NCI-H2196 treated with DMSO at 0.1 percent for 48 hours (cell line): ENCODE data around the gene PLEKHA7.
"Not testable (repeated sequence)": the region's sequence is repeated elsewhere in the genome, so short reads cannot be mapped to it uniquely, and the experiment has no call there.

ENCODE experiments used
- DNase-seq: peaks from one replicate; lab custom pipeline; 2025; ENCODE audit not compliant: unreplicated experiment; lab: John Stamatoyannopoulos, UW

Gene PLEKHA7

DNA sequence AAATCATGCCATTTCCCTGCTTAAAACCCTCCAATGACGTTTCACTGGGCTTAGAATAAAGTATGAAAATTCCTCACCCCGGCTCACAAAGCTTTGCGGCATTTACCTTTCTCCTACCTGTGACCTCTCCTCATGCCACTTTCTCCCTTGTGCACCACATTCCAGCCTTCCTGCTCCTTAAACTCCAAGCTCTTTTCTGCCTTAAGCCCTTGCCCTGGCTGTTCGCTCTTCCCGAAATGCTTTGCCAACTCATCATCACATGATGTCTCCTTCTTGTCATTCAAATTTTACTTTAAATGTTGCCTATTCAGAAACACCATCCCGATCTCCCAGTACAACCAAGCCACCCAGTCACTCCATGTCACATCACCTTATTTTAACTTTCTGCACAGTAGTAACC, 2.0 kb downstream of the PLEKHA7 start:
- no peak for DNase-seq

DNA sequence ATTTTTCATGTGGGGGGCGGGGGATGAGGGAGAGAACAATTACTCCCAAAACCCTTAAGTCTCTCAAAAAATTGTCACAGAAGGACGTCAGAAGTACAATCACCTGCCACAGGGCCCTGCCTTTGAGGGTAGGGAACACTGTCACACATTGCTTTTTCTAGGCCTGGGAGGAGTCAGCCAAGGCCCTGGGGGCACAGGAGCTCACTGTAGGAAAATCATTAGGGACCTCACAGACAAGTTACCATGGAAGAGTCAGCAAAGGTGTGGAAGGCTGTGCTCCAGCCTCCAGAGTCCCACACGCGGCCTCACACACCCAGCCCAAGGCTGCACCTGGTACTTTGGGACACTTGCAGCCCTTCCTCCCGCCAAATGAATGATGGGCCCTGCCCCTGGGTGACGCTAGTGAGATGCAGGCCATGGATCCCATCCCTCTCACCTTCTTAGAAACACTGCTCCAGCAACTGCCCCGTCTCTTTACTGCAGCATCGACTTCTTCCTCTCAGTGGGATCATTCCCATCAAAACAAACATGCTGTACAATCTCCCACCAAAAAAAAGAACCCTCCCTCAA, 3.3 kb downstream of the PLEKHA7 start:
- DNase-seq, result no peak

DNA sequence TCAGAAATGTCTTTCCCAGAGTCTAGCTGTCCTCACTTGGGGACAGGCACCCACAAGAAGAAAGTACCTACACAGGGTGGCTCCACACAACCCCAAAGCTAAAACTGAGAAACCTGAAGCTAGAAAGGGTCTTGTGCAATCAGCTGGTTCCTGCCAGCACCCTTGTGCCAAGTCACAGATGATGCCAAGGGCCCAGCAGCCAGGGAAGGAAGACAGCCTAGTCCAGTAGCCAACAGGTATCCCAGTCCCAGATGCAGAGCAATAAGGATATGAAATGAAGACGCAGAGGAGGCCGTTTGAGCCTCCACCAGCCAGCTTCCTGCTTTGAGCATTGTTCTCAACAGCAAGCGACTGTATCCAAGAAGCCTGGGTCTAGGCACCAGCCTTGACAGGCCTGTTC, 6.1 kb downstream of the PLEKHA7 start:
- no peak for DNase-seq

DNA sequence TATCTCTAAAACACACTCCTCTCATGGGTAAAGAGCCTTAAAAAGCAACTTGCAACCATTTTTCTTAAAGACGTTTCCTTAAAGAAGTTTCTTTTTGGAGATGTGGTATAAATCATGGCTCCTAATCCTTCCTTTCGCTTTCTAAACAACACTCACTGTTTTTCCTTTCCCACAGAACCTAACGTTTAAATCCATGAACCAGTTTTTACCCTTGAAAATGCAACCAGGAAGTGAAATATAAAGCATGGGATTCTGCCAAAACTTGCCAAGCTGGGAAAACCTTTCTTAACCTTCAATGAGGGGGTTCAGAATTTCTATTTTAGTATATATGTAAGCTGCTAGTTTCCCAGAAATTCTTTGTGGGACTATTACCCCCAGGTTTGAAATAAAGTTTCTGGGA, 8.6 kb downstream of the PLEKHA7 start:
- DNase-seq, result no peak

DNA sequence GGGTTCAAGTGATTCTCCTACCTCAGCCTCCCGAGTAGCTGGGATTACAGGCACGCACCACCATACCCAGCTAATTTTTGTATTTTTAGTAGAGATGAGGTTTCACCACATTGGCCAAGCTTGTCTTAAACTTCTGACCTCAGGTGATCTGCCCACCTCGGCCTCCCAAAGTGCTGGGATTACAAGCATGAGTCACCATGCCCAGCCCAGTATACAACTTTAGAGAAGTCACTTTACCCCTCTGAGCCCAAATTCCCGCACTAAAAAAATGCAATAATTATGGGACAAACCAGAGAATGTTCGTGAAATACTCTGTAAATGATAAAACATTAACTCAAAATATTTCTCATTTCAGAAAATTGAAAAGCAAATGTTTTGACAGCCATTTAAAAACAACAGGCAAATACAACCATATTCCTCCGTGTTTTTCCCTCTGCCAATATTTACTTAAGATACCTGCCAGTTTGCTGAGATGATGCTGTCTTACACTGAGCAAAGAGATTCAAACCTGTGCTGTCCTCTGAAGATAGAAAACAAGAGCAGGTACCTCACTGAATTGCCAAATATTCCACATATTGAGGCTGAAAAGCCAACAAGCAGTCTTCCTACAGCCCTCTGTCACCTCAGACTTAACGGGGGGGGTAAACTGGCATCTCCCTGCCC, 9.6 kb downstream of the PLEKHA7 start:
- no peak for DNase-seq

DNA sequence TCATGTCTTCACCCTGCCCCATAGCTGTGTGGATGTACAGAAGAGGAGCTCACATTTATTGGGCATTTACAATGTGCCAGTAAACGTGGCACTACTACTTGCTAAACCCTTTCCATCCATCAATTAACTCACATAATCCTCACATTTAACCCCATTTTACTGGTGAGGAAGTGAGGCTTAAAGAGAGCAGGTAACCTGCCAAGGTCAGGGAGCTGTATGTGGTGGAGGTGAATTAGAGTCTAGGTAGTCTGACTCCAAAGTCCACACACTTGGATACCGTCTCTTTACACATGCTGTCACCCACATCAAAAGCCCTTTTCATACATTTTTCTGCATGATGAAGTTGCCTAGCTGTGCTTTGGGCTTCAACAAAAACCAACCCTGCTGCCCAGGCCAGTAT, 10.8 kb downstream of the PLEKHA7 start:
- DNase-seq, result no peak

DNA sequence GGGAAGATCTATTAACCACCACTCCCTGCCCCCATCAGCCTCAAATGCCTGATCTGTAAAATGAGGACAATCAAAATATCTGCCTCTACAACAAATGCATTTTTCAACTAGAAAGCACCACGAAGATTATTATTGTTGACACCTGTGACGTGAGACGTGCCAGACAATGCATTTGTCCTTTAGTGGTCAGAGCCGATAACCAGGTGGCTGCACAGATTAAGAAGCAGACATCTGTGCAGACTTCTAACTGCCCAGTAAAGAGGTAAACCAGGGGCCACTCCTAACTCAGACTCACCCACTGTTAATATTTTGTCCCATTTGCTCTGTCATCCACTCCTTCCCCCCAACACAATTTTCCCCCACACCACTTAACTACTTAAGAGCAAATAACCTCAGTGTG, 11.7 kb downstream of the PLEKHA7 start:
- no peak for DNase-seq

DNA sequence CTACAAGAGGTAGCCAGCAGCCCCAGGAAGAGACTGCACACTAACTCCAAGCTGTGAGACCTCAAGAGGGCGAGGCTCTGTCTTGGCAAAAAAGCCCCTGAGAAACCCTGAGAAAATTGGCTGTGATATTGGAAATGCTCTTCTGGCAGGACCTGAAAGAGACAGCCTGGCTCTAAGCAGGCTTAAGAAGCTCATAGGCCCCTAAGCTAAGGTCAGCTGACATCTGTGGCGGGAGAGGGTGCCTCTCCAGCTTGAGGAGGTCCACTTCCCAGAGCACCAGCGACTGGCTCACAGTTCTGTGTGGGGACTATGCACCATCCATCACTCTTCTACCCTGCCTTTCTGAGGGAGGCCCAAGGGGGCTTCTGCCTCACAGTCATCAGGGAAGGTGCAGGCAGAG, 12.4 kb downstream of the PLEKHA7 start:
- DNase-seq, result no peak

DNA sequence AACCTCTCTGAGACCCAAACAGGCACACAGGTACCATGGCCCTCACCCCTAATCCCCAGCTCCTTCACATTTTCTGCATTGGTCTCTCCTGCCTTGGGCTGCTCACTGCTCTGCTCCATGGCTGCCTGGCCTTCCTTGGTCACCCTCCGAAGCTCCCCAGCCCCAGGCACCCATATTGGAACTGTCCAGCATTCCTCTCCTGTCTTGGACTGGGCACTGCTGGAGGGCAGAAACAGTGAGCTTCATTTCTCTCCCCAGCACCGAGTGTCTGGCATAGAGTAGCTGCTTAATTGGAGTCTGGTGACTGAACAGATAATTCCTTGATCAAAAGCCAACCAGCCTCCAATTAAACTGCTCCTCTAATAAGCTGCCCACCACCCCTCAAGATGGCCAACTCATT, 13.2 kb downstream of the PLEKHA7 start:
- DNase-seq, result no peak

DNA sequence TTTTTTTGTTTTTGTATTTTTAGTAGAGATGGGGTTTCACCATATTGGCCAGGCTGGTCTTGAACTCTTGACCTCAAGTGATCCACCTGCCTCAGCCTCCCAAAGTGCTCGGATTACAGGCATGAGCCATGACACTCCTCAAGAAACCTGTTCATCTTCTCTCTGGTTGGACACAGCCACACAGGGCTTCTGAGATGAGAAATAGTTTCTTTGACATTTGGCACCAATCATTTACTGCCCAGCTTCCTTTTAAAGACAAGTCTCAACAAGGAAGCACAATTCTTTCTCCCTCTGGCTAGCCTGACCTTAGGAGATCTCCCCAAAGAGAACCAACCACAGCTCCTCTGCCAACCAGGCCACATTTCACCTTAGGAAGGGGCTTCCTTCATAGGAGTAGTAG, 14.0 kb downstream of the PLEKHA7 start:
- DNase-seq, result not testable (repeated sequence)

DNA sequence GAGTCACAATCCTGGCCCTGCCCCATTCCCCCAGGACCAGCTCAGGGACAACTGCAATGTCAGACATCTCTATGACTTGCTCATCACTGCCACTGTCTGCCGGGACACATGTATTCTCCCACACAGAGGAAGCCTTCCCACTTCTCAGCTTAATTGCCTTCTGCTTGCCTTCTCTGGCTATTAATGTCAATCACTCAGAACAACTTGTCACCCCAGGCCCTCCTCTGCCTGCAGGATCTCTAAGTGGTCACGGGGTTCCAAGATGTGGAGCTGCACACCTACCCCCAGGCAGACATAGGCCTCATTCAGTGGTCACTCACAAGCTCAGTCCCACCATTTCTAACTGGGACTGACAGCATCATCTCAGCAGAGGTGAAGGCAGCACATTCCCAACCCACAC, 15.1 kb downstream of the PLEKHA7 start:
- no peak for DNase-seq

DNA sequence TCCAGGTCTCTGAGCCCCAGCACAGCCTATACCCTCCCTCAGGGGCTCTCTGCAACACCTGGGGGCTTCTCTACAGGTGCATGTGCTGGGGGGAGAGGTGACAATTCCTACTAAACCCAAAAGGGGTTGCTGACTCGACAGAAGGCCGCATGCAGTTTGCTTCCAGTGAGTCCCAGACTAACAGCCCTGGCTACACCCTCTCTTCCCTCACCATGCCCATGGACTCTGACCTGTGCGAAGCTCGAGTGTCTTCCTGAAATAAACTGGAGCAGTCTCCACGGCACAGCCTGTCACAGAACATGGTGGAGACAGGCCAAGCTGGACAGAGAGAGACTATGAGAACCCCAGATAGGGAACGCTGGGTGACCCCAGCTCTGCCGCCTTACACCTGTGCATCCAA, 16.6 kb downstream of the PLEKHA7 start:
- no peak for DNase-seq

DNA sequence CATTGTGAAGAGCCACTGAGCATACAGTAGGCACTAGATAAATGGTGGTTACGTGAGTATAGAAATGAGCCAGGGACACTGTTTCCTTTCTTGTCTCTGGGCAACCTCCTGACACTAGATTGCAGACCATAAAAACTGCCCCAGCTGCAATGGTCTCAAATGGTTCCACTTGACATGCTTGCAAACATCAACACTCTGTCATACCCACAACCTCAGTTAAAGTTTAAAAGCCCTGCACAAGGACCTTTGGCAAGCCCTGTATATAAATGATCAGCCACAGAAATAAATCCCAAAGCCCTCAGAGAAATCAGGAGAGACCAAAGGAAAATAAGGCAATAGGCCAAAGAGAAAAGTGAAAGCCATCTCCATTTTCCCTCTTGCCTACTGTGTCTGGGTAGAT, 20.7 kb downstream of the PLEKHA7 start:
- DNase-seq, result no peak

DNA sequence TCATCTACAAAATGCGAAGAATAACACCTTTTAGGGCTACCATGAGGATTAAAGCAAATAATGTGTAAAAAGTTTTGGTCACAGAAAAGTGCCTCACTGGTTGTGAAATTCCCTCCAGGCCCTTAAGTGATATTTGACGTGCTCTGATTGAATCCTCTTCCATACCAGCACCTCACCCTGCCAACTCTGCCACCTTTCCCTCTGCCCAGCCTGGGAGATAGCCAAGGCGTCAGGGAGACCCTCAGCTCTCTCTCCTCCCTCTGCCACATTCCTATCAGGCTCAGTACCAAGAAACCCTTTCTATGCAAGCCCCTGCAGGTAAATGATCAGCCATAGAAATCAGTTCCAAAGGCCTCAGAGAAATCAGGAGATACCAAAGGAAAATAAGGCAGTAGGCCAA, 21.4 kb downstream of the PLEKHA7 start:
- no peak for DNase-seq

DNA sequence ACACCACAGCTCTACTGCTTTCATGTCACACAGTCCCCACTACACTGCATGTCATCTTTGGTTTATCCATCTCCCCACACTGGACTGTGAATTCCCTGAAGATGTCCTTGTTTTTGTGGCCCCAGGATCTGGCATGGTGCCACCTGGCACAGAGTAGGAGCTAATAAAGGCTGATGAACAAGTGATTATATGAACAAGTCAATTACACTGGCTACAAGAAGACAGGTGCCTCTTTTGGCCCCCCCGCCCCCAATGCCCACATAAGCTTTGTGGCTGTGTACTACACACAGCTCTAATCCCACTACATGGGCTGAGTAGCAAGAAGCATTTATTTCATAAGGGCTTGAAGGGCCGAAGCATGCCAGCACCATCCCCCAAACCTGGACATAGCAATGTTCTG, 24.7 kb downstream of the PLEKHA7 start:
- DNase-seq, result no peak

DNA sequence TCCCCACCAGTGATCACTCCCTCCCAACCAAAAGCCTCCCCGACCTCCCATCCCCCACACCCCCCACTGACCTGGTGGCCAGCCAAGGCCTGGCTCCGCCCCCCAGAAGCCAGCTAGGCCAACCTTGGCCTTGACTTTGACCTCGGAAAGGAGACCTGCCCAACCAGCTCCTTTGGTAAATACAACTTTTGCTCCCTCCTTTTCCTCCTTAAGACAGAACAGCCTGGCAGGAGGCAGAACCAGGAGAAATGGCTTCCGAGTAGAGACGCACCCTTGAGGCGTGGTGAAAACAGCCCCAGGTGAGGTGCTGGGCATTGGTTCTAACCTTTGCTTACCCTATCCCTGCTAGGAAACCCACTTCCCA, 27.0 kb downstream of the PLEKHA7 start:
- no peak for DNase-seq

DNA sequence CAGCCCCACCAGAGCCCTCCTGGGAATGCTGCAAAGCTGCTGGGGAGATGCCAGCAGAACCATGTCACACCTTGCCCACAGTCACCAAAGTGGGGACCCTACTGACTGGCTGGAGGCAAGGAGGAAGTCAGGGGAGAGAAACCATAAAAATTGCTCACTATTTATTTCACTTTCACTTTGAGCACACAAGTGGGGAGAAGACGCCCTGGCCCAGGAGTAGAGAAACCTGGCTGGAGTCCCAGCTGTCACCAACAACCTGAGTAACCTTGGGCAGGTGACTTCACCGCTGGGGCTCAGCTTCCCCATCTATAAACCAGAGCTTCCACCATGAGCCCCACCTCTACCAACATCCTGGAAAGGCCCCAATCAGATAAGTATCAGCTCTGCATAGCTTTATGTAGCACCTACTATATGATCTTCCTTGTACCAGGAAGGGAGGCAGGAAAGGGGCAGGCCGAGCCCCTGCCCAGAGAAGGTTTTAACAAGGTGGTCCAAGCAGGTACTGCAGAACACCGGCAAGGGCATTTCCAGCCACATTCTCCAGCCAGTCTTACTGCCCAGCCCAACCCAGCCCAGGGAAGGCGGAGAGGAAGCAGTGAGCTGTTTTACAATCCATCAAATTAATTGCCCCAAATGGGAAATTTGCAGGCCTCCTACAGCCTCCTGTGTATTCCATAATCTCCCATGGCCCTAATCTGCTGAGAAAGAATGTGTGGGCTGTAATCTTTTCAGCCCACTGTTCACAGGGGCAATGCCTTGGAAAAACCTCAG, 27.6 kb downstream of the PLEKHA7 start:
- no peak for DNase-seq

DNA sequence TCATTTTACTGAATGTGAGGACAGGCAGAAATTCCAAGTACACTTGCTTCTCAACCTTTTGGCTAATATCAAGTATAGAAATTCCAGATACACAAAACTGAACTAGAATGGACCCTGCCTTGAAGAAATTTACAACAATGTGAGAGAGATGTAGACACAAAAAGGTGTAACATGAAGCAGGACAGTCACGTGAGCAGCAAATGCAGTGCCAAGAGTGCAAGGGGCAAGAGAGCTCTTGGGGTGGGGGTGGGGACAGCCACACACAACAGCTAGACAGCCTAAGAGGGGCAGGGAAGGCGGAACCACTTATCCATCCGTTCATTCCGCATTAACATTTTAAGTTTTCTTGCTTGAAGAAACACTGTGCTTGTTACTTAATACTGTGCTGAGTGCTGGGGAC, 28.9 kb downstream of the PLEKHA7 start:
- DNase-seq, result no peak

DNA sequence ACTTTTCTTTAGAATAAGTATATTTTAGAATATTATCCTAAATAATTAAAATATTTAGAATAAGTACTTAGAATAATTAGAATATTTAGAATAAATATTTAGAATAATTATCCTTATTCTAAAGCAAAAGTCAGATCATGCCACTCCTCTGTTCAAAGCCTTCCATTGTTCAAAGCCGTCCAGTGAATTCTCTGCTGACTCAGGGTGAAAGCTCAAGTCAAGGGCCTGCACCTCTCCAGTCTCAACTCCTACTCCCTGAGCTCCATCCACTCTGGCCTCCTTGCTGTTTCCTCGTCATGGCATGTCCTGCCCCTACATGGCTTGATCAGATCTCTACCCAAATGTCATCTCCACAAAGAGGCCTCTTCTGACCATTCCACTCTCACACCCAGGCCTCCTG, 30.0 kb downstream of the PLEKHA7 start:
- no peak for DNase-seq

DNA sequence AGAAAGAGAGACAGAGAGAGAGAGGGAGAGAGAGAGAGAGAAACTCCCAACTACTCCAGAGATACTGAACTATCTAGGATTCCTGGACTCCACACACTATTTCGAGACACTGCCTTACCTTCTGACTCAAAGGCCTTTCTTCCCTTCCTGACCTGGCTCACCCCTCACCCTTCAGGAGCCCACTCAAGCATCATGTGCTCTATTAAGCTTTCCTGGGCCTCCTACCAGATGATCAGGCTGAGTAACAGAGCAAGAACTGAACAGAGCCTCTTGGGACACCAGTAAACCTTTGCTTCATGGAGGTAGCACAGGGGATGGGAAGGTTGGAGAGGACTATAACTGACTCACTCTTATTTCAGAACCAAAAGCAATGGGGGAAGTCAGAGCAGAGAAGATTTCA, 31.4 kb downstream of the PLEKHA7 start:
- DNase-seq, result no peak

DNA sequence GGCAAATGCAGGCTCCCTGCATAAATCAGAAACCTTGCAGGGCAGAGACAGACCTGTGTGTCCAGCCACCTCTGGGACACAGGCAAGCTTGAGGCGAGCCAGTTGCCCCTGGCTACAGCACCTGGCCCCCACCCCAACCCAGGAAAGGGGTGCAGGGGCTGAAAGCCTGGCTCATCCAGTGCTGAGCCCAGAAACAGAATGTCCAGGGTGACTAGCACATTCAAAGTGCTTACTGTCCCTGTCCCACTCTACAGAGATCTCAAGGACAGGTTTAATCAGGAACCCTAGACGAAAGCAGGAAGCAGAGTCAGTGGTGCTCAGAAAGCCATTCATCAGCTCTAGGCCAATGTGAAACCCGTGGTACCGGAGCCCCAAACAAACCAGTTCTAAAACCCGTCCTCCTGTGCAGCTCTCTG, 31.9 kb downstream of the PLEKHA7 start:
- no peak for DNase-seq

DNA sequence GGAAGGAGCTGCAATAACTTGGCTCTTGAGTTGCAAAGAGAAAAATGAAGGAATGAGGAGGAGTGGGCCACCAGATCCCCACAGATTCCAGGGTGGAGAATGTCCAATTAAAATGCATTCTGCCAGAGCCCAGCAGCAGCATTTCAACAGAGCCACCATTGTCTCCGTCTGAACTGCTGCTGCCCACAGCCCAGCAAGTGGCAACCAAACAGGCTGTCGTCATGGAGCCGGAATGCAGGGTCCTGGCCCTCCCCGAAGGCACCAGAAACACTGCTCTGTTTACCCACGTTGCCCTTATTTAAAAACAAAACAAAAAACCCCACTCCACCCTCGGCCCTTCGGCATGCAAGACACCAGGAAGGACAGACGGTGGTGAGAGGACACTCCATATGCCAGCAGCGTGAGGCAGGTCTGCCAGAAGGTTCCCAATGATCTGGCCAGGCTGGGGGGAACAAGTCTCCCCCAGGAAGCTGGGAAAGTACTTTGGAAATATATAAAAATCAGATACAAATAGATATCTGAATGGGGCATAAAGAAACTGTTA, 32.5 kb downstream of the PLEKHA7 start:
- DNase-seq, result no peak
